Right lobe of liver (tissue), 6 donors: ENCODE results near the gene LPCAT1. TPM values are rescaled to one million over a fixed set of nuclear protein-coding genes. Genes with fewer than 3 reads are reported as not detected.

Experiments used
- ATAC-seq, 4 donors: fragments of 200-7000 bp; cut with Tn5 transposase; one replicate each; pipeline ENCODE4 v1.9.1; 2020; ENCODE audit warnings: mild to moderate bottlenecking in 4 of 4, moderate library complexity in 4 of 4
- DNase-seq, 3 donors: peaks; one replicate each; pipeline ENCODE4 v3.0.0-alpha.2; 2020
- H3K27ac ChIP-seq, 3 donors: fragments of 200-600 bp; one replicate each; pipeline ENCODE4 v1.8.0; 2022
- H3K27me3 ChIP-seq, 2 donors: fragments of 200-600 bp; one replicate each; pipeline ENCODE4 v1.8.0; 2022
- H3K36me3 ChIP-seq, 4 donors: fragments of 200-600 bp; sonication (generic) in 1 of 4; one replicate each; pipeline versions ENCODE4 v1.5.1 to v1.8.0; 2017 to 2022; ENCODE audit warnings: control low read depth in 1 of 4
- H3K4me1 ChIP-seq, 4 donors: fragments of 200-600 bp; sonication (generic) in 1 of 4; one replicate each; pipeline versions ENCODE4 v1.5.1 to v1.8.0; 2017 to 2022; ENCODE audit warnings: control low read depth in 1 of 4
- H3K4me3 ChIP-seq, 3 donors: fragments of 200-600 bp; one replicate each; pipeline ENCODE4 v1.8.0; 2022
- H3K9me3 ChIP-seq, 4 donors: fragments of 200-600 bp; sonication (generic) in 1 of 4; one replicate each; pipeline versions ENCODE4 v1.5.1 to v1.8.0; 2017 to 2022; ENCODE audit warnings: control low read depth in 1 of 4
- POLR2A ChIP-seq: fragments of 450-650 bp; IDR thresholded peaks from one replicate; pipeline ENCODE4 v1.6.1; 2017; ENCODE audit warnings: antibody characterized with exemption, mild to moderate bottlenecking
- WGBS: methylation state at CpG from one replicate; pipeline ENCODE4 v1.1.6; 2018; ENCODE audit warnings: low coverage, low lambda C conversion rate; ENCODE audit not compliant: insufficient coverage; ENCODE audit errors: missing lambda C conversion rate; 5-methylcytosine and 5-hydroxymethylcytosine counted together
- intact Hi-C, 2 donors: fragments of 100-400 bp; cut with DNase I; formaldehyde crosslinking; loops; one replicate each; pipeline versions ENCODE4 v1.11.2 to v1.14.1; 2022
- total RNA-seq, 6 experiments: library from RNA; depleted of rRNA in 2 of 6; stranded (reverse); fragments of >200 nt in 2 of 6; fragmentation: NEBNext Ultra II Directional in 3 of 6; extraction: Animal tissue kit (Norgen Biotek cat#: 25700) in 3 of 6; gene quantifications; one replicate each; pipeline versions ENCODE4 v1.1.0 to v1.2.4, GENCODE V29; 2016 to 2023
- TF ChIP-seq, protein P1 (sequence below), 4 donors: fragments of 200-600 bp in 3 of 4; fragments of 450-650 bp in 1 of 4; IDR thresholded peaks; one replicate each; pipeline versions ENCODE4 v1.5.1 to v1.8.0; 2016 to 2022; ENCODE audit warnings: antibody characterized with exemption in 4 of 4, mild to moderate bottlenecking in 2 of 4
- donor health status: DM: no; HTN: yes; CAD: no.
- donor health status: DM: no; HTN: no; CAD: no.
- donor health status: DM: no; HTN: no; CAD: no.
- donor health status: DM: no; HTN: yes; CAD: no.
- donor health status: DM: no; HTN: yes; CAD: no.

Gene LPCAT1
- total RNA-seq, 6 experiments from 2014 or later, result 6.9 to 38.6 (median 13.1) TPM

DNA sequence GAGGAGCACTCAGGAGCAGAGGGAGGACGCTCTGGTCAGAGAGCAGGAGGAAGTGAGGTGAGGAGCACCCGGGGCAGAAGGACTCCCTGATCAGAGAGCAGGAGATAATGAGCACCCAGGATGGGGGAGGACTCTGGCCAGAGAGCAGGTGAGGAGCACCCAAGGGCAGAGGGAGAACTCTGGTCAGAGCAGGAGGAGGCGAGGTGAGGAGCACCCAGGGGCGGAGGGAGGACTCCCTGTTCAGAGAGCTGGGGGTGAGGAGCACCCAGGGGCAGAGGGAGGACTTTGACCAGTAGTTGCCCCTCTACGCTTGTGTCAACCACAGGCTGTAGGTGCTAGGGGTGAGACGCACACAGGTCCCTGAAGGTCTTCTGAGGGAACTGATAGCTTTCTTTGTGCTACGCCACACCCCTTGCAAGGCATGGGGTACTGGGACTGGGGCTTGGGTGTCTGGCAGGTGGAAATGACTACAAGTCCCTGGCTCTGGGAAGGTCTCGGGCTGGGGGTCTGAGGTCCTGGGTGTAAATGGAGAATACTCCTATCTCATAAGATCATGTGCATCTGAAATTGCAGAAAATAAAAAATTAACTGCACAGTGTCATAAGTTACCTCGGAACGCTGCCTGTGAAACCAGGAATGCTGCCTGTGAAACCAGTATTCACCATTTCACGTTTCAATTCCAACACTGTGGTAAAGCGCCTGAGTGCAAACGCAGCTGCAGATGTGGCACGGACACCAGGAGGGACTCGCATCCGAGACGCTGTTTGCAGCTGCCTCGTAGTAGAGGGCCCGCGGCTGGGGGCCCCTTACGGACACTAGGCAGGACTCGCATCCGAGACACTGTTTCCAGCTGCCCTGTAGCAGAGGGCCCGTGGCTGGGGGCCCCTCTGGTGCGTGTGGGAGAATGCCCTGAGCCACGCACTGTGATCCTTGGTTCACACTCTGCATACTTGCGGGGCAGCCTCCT lies 51.5 kb downstream of the LPCAT1 start:
- intact Hi-C loops, result no loop called here
- peak in 1 of 3 donors; percentile 32 for DNase-seq
- no peak for ATAC-seq
- Histone ChIP-seq H3K4me3 (no peak overlapping the region), H3K9me3 (no peaks in the 10 kb centered on the region), H3K4me1 (peaks cover 0 to 6% (median 0%) of the 10 kb centered on the region in 4 donors), H3K27ac (no peak overlapping the region), H3K27me3 (no peaks in the 10 kb centered on the region), H3K36me3 (no peaks in the 10 kb centered on the region)
- 92% methylated on average over 10 of the region's 27 CpGs for WGBS
- TF ChIP-seq, protein P1, sequence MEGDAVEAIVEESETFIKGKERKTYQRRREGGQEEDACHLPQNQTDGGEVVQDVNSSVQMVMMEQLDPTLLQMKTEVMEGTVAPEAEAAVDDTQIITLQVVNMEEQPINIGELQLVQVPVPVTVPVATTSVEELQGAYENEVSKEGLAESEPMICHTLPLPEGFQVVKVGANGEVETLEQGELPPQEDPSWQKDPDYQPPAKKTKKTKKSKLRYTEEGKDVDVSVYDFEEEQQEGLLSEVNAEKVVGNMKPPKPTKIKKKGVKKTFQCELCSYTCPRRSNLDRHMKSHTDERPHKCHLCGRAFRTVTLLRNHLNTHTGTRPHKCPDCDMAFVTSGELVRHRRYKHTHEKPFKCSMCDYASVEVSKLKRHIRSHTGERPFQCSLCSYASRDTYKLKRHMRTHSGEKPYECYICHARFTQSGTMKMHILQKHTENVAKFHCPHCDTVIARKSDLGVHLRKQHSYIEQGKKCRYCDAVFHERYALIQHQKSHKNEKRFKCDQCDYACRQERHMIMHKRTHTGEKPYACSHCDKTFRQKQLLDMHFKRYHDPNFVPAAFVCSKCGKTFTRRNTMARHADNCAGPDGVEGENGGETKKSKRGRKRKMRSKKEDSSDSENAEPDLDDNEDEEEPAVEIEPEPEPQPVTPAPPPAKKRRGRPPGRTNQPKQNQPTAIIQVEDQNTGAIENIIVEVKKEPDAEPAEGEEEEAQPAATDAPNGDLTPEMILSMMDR (IDR thresholded peaks at IDR 0.05), result no peak
- no peak for TF ChIP-seq POLR2A

DNA sequence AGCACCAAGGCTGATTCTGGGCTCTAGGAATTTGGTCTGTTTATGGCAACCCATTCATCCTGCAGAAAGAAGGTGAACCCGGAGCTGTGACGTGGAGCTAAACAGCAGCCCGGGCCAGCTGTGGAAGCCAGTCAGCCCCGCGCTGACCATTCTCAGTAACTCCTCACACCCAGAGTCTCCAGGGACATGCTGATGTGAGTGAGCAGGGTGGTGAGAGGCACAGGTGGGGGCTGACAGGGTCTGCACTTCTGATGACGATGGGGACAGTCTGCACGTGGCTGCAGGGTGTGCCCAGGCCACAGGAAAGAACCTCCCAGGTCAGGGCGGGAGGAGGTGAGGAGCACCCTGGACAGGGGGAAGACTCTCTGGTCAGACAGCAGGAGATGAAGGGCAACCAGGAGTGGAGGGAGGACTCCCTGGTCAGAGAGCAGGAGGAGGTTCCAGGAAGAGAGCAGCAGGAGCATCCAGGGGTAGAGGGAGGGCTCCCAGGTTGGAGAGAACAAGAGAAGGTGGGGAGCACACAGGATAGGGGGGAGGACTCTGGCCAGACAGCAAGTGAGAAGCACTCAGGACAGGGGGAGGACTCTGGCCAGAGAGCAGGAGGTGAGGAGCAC lies 52.4 kb downstream of the LPCAT1 start:
- ATAC-seq (no peak), DNase-seq (peak in 1 of 3 donors; percentile 35)
- Histone ChIP-seq H3K36me3 (no peaks in the 10 kb centered on the region), H3K4me3 (no peak overlapping the region), H3K9me3 (no peaks in the 10 kb centered on the region), H3K4me1 (peaks cover 0 to 6% (median 0%) of the 10 kb centered on the region in 4 donors), H3K27ac (no peak overlapping the region), H3K27me3 (no peaks in the 10 kb centered on the region)
- TF ChIP-seq, protein P1 (IDR thresholded peaks at IDR 0.05), result no peak
- TF ChIP-seq POLR2A, result no peak
- intact Hi-C loops, result no loop called here
- WGBS, result 91% methylated on average over 4 of the region's 8 CpGs

DNA sequence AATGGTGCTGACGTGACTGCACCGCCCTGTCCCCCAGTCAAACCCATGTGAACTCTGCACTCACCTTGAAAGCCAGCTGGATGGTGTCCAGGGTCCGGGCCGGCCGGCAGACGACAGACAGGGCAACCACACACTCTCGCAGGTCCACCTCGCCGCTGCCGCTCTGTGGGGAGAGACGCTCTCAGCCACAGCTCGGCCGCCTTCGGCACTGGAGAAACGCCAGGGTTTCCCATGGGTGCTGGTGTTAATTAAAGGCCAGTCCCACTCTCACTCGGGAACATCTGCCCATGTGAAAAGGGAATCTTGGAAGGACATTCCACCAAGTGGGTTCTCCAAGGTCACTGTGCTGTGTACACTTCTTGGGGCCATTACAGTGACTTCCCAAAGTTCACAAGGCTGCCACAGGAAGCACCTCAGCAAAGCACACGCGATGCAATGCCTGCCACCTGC lies 53.0 kb downstream of the LPCAT1 start:
- WGBS, result 23% methylated on average over 4 of the region's 18 CpGs
- TF ChIP-seq, protein P1 (IDR thresholded peaks at IDR 0.05), result no peak
- TF ChIP-seq POLR2A, result no peak
- peaks cover 0 to 6% (median 0%) of the 10 kb centered on the region in 4 donors for H3K4me1 ChIP-seq
- peak; percentile 88 to 93 (median 92) for DNase-seq
- intact Hi-C loops, result no loop called here
- H3K9me3 ChIP-seq, result no peaks in the 10 kb centered on the region
- H3K27me3 ChIP-seq, result no peaks in the 10 kb centered on the region
- no peak overlapping the region for H3K4me3 ChIP-seq
- H3K27ac ChIP-seq, result peak overlapping the region in 1 of 3 donors; percentile 53
- H3K36me3 ChIP-seq, result no peaks in the 10 kb centered on the region
- peak; percentile 89 to 96 (median 93) for ATAC-seq

DNA sequence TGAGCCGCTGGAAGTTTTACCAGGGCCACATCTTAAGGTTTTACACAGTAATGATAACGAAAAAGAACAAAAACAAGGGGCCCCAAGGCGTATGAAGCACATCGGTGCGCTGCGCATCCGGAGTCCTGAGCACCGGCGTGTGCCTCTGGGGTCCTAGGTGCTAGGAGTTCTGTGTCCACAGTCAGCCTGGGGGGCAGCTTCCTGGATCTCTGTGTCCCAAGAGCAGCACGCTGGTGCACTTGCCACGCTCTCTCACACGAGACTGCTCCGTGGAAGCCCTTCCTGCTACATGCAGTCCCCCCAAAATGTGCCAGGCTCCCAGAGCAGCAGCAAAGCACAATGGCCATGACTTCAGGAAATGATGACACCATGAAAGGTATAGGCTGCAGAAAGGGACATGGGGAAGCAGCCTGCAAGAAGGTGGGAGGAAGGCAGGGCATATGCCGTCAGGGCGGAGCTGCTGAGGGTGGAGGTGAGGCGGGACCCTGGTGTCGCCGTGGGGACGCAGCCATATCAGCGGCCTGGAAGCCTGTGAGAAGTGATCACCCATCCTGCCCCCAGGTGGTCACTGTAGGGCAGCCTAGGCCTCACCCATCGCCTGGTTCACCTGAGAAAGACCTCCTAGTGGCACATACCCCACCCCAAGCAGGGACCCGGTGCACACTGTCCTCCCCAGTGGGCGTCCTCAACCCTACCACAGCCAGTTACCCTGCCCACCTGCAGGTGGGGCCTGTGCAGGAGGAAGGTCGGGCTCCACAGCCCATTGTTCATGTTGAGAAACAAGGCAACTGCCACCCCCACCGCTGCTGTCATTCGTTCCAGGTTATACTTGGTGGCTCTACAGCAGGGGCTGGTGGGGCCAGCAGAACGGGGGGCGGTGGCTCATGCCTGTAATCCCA lies 54.9 kb downstream of the LPCAT1 start:
- H3K4me3 ChIP-seq, result no peak overlapping the region
- H3K9me3 ChIP-seq, result no peaks in the 10 kb centered on the region
- H3K36me3 ChIP-seq, result no peaks in the 10 kb centered on the region
- peaks cover 0 to 6% (median 0%) of the 10 kb centered on the region in 4 donors for H3K4me1 ChIP-seq
- no peak for TF ChIP-seq POLR2A
- TF ChIP-seq, protein P1 (IDR thresholded peaks at IDR 0.05), result no peak
- WGBS, result 80% methylated on average over 2 of the region's 28 CpGs
- no peaks in the 10 kb centered on the region for H3K27me3 ChIP-seq
- H3K27ac ChIP-seq, result no peak overlapping the region
- intact Hi-C loops, result no loop called here
- ATAC-seq (no peak), DNase-seq (peak in 2 of 3 donors; percentile 21 to 53)
